GM18861 (cell line): ENCODE results near the gene PCED1A.

ENCODE experiments used
- ATAC-seq: cut with Tn5 transposase; IDR thresholded peaks from one replicate; pipeline ENCODE4 v1.9.1; 2021; ENCODE audit not compliant: unreplicated experiment

Gene PCED1A

GRCh38 chr20:2805689-2806350, 34.6 kb downstream of the PCED1A start:
- no peak for ATAC-seq

GRCh38 chr20:2804852-2805688, 35.4 kb downstream of the PCED1A start:
- no peak for ATAC-seq

DNA sequence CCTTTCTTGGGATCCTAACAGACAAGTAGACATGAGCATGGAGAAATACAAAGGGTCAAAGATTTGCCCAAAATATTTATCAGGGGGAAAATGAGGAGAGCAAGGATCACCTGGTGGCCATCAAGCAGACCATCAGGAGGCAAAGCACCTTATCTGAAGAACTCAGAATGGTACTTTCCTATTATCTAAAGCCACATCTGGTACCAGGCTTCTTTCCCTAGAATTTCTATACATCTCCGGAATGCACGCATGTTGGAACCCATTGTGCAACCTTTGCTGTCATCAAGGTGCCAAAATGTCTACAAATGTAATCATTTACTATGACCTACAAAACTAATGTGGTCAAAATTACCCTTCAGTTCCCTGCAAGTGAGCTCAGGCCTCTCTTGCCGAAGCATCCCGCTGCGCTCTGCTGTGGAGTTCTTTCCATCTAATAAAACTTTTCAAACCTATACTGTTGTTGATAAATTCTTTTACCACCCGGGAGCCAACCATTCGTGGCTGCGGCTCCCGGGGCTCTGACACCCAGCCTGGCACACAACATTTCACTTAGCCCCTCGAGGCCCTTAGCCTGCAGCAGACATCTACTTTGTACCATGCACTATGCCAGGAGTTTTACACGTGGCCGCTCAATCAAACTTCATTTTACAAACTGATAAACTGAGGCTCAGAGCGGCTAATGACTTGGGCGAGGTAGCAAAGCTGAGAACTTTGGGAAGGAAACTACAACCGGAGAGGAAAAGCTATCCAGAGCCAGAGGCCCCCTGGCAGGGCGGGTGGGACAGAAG, 36.2 kb downstream of the PCED1A start:
- ATAC-seq = no peak

- ATAC-seq = no peak
Observed at GRCh38 chr20:2801286-2801728, 39.1 kb downstream of the PCED1A start.

- ATAC-seq = peak; percentile 51
Observed at GRCh38 chr20:2800521-2801285, 39.8 kb downstream of the PCED1A start, which contains the start of gene CPXM1. Gene CPXM1, minus strand, starts transcription at chr20:2800627. Its CDS starts 55 bp downstream, at chr20:2800572.

GRCh38 chr20:2799688-2800520, 40.6 kb downstream of the PCED1A start:
- ATAC-seq = peak; percentile 16

DNA sequence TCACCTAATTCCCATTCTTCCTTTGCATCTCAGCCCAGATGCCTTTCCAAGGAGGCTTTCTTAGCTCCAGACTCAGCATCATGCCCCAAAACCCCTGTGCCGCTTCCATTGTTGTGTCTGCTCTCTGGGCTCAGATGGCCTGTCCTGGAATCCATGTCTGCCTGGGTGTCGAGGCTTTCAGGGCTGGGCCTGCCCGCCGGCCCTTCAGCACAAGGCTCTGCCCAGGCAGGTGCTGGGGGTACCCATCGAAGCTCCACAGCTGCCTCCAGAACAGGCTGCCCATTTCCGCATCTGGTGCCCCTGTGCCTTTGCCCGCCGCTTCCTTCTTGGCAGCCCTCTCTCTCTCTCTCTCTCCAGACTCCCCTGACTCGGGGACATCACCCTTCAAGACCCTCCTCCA, 41.2 kb downstream of the PCED1A start:
- no peak for ATAC-seq

DNA sequence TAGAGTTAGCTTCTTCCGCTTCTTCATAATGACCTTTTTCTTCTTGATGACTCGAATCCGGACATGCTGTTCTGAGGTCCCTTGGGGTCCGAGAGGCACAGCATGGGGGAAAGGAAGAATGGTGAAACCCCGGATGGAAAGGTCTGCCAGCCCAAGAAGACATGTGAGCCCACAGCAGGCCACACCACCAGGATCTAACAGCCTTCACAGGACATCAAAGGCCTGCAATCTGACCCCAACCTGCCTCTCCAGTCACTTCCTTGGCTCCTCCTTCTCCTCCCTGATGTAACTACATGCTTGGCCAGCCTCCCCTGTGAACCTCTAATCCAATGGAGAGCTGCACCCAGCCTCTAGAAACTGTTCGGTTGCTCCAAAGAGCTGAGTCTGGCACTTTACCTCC, 41.6 kb downstream of the PCED1A start:
- ATAC-seq = no peak

DNA sequence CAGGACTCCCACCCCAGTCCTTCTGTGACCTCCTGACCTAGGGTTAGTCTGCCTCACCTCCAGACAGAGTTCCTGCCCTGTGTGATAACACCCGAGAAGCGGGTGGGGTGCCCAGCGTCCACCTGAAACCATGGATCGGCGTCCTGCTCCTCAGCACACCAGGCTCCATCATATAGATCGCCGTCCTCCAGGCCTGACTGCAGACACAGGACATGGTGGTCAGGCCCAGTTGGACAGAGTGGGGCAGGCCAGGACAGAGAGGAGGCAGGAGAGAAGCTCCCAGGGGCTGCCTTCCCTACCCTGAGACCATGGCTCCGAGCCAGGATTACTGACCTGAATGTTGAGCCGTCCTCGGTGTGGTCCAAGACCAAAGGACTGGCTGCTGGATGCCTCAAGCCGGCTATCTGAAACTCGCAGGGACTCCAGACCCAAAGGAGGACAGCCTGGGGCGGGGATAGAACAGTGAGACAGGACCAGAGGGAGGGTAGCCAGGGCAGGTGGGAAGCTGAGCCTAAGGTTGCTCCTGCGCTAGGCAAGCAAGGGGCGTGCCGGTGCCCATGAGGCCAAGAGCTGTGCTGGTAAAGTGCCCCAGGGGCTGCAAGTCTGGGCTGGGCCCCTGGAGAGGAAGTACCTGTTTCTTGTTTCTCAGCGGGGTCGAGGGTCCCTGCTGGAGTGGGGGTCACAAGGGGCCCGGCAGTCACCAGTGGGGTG, 42.2 kb downstream of the PCED1A start:
- ATAC-seq = no peak

GRCh38 chr20:2797136-2797983, 43.1 kb downstream of the PCED1A start:
- no peak for ATAC-seq

- no peak for ATAC-seq
Observed at GRCh38 chr20:2796011-2796660, 44.3 kb downstream of the PCED1A start.

- ATAC-seq = no peak
Observed at GRCh38 chr20:2795451-2795850, 45.0 kb downstream of the PCED1A start.

DNA sequence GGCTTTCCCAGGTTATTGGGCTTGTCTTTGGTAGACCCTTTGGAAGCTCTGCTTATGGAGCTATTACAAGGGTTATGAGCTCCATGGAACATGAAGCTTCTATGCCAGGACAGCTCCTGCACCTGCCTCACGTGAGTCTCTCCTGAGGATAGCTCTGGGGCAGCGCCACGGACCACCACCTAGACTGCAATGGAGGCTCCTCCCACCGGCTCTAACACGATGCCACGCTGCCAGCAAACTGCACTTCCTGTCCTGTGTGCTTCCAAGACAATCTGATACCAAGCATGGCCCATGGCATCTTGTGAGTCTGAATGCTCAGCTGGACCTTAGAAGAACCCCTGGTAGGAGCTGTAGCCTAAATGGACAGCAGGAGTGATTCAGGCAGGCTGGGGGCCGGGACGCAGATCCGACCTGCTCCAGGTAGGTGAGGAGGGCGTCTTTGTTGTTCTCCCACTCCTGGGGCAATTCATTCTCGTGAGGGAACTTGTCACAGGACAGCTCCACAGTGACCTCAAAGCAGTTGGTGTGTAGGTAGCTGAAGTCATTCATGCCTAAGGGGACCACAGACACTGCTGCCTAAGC, 45.5 kb downstream of the PCED1A start:
- ATAC-seq = no peak

- ATAC-seq = no peak
Observed at GRCh38 chr20:2794202-2794748, 46.2 kb downstream of the PCED1A start.

- ATAC-seq = no peak
Observed at GRCh38 chr20:2793471-2793870, 47.0 kb downstream of the PCED1A start.
